Kidney (tissue), 14 donors: Measurements from ENCODE around the gene WNT3A. TPM values are rescaled to one million over a fixed set of nuclear protein-coding genes. Genes with fewer than 3 reads are reported as not detected.
A peak's percentile ranks its signal among the peaks of the same experiment; 100 is the strongest.

ENCODE experiments used
- DNase-seq, 5 donors: peaks; one replicate each; pipeline ENCODE4 v3.0.0-alpha.2; 2013 to 2020
- FAIRE-seq: peaks from 2 replicates; lab custom pipeline; 2012; peaks lifted over from hg19 to GRCh38; lab: Jason Lieb, UNC
- H3K27ac ChIP-seq, 2 donors: one replicate each; pipeline ENCODE4 v1.7.0; 2013; ENCODE audit warnings: low read depth in 2 of 2, low read length in 2 of 2, inconsistent platforms in 1 of 2
- H3K27me3 ChIP-seq: one replicate; pipeline ENCODE4 v1.7.1; 2013; ENCODE audit warnings: low read length, inconsistent platforms; ENCODE audit not compliant: control insufficient read depth, insufficient read depth
- H3K36me3 ChIP-seq, 3 donors: one replicate each; pipeline versions ENCODE4 v1.7.0 to v1.7.1; 2013; ENCODE audit warnings: low read length in 3 of 3, control low read depth in 1 of 3, inconsistent platforms in 1 of 3; ENCODE audit not compliant: insufficient read depth in 3 of 3, control insufficient read depth in 2 of 3
- H3K4me1 ChIP-seq, 3 donors: one replicate each; pipeline versions ENCODE4 v1.7.0 to v1.7.1; 2013; ENCODE audit warnings: low read length in 3 of 3, inconsistent platforms in 1 of 3, low read depth in 1 of 3; ENCODE audit not compliant: control insufficient read depth in 2 of 3, insufficient read depth in 2 of 3
- H3K4me3 ChIP-seq, 3 donors: one replicate each; pipeline versions ENCODE4 v1.7.0 to v1.8.1; 2013; ENCODE audit warnings: low read length in 3 of 3, control low read depth in 1 of 3, inconsistent platforms in 1 of 3
- H3K9ac ChIP-seq, 3 donors: one replicate each; pipeline versions ENCODE4 v1.7.0 to v1.7.1; 2013; ENCODE audit warnings: low read length in 3 of 3, control low read depth in 1 of 3, inconsistent platforms in 1 of 3
- H3K9me3 ChIP-seq, 3 donors: one replicate each; pipeline versions ENCODE4 v1.7.0 to v1.7.1; 2013; ENCODE audit warnings: low read length in 3 of 3, control low read depth in 1 of 3, inconsistent platforms in 1 of 3; ENCODE audit not compliant: control insufficient read depth in 2 of 3, insufficient read depth in 1 of 3
- intact Hi-C: fragments of 100-400 bp; cut with DNase I; formaldehyde crosslinking; loops from one replicate; pipeline ENCODE4 v1.11.1; 2022
- polyA plus RNA-seq: library from polyadenylated mRNA; stranded (reverse); fragments of 350-450 nt; fragmentation: Illumina TruSeq; extraction: RNeasy Lipid Tissue Mini Kit (QIAGEN cat#74804); gene quantifications from one replicate; pipeline ENCODE4 v1.2.3, GENCODE V29; 2014; ENCODE audit warnings: low read depth, low replicate concordance; ENCODE audit not compliant: insufficient read depth
- total RNA-seq: library from RNA; stranded (reverse); fragmentation: NEBNext Ultra II Directional; extraction: Animal tissue kit (Norgen Biotek cat#: 25700); gene quantifications from one replicate; pipeline ENCODE4 v1.2.1, GENCODE V29; 2021
- TF ChIP-seq, protein P1 (sequence below): IDR thresholded peaks from 3 replicates; pipeline ENCODE4 v1.5.1; 2012; ENCODE audit warnings: mild to moderate bottlenecking, moderate library complexity, borderline replicate concordance; ENCODE audit not compliant: insufficient read depth; ENCODE audit errors: extremely low read depth
- donor health status: control.
- donor health status: control.
- donor health status: control.
- donor health status: control.
- donor health status: control.
- donor health status: DM: yes; HTN: yes; CAD: no.
- donor health status: Normal renal cell carcinoma (clear cell type).

WNT3A gene
- total and polyA plus RNA-seq, 2 donors from 2014 or later = not detected

GRCh38 chr1:228038387-228039005 is 31.7 kb downstream of the WNT3A start:
- Histone ChIP-seq H3K9ac (no peak overlapping the region), H3K27me3 (no peaks in the 10 kb centered on the region), H3K9me3 (peaks cover 0 to 1% (median under 1%) of the 10 kb centered on the region in 3 donors), H3K4me3 (no peak overlapping the region), H3K4me1 (no peaks in the 10 kb centered on the region), H3K36me3 (no peaks in the 10 kb centered on the region), H3K27ac (no peak overlapping the region)
- intact Hi-C loops = no loop called here
- peak in 1 of 5 donors; percentile 15 for DNase-seq
- FAIRE-seq = no peak
- TF ChIP-seq, protein P1, sequence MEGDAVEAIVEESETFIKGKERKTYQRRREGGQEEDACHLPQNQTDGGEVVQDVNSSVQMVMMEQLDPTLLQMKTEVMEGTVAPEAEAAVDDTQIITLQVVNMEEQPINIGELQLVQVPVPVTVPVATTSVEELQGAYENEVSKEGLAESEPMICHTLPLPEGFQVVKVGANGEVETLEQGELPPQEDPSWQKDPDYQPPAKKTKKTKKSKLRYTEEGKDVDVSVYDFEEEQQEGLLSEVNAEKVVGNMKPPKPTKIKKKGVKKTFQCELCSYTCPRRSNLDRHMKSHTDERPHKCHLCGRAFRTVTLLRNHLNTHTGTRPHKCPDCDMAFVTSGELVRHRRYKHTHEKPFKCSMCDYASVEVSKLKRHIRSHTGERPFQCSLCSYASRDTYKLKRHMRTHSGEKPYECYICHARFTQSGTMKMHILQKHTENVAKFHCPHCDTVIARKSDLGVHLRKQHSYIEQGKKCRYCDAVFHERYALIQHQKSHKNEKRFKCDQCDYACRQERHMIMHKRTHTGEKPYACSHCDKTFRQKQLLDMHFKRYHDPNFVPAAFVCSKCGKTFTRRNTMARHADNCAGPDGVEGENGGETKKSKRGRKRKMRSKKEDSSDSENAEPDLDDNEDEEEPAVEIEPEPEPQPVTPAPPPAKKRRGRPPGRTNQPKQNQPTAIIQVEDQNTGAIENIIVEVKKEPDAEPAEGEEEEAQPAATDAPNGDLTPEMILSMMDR = no peak

GRCh38 chr1:228039006-228039903 is 32.5 kb downstream of the WNT3A start:
- intact Hi-C loops = no loop called here
- TF ChIP-seq, protein P1 = no peak
- no peak overlapping the region for H3K9ac ChIP-seq
- FAIRE-seq (no peak), DNase-seq (peak in 1 of 5 donors; percentile 63)
- H3K9me3 ChIP-seq = peaks cover 0 to 1% (median 0%) of the 10 kb centered on the region in 3 donors
- H3K27me3 ChIP-seq = no peaks in the 10 kb centered on the region
- no peaks in the 10 kb centered on the region for H3K36me3 ChIP-seq
- no peak overlapping the region for H3K4me3 ChIP-seq
- no peaks in the 10 kb centered on the region for H3K4me1 ChIP-seq
- no peak overlapping the region for H3K27ac ChIP-seq

GRCh38 chr1:228039986-228040385 is 33.2 kb downstream of the WNT3A start:
- Histone ChIP-seq H3K27me3 (no peaks in the 10 kb centered on the region), H3K4me3 (no peak overlapping the region), H3K9me3 (peaks cover 0 to 1% (median 0%) of the 10 kb centered on the region in 3 donors), H3K27ac (no peak overlapping the region), H3K4me1 (no peaks in the 10 kb centered on the region), H3K36me3 (no peaks in the 10 kb centered on the region), H3K9ac (no peak overlapping the region)
- peak in 1 of 5 donors; percentile 7 for DNase-seq
- TF ChIP-seq, protein P1 = no peak
- no peak for FAIRE-seq
- intact Hi-C loops = no loop called here
